ENCODE measurements around the gene TMEM97.

TMEM97 gene

DNA sequence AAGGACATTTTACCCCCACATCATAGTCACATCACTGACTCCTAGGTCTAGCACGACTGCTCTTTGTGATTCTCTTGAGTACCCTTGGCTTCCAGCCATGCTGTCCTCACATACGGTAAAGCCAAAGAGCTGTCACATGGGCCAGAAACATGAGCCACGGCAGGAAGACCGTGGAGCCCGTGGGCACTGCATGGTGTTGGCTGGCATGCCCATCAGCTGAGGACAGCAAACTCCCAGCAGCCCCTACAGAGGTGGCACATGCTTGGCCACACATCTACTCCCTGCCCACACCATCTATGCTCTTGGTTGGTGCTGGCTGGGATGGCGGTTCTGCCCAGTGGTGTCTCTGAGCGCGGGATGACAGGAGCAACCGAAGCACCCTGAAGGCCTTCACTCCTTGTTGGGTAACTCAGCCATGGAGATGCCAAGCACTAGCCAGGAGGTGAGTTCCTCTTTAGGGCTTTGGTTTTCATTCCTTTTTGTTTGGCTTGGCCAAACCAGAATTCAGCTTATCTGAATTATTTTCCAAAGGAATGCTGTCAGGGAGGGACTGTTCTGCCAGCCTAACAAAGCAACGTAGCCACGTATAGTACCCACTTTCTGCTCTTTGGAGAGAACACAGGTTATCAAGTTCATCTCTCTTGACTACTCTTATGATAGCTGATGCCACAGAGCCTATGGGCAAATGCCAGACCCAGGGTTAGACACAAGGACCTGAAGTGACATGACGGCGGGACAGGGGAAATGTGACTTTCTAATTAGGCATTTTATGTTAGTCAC is 26.6 kb downstream of the TMEM97 start:
- H3K4me3 ChIP-seq (ENCODE audit: low read length) = no peak overlapping the region
- no peak overlapping the region for H3K56ac ChIP-seq (ENCODE audit: low read length)
- H3K27ac ChIP-seq (ENCODE audit: low read depth, low read length) = no peak overlapping the region
- H2BK15ac ChIP-seq (replicated peaks; ENCODE audit: low read depth) = no peak overlapping the region
- DNase-seq = no peak
- no peaks in the 10 kb centered on the region for H3K27me3 ChIP-seq (ENCODE audit: insufficient read depth, low read length, poor library complexity)
- H3K4me1 ChIP-seq (ENCODE audit: control insufficient read depth, low read depth, low read length) = no peaks in the 10 kb centered on the region
- H3K79me1 ChIP-seq (ENCODE audit: low read length) = peaks cover 1% of the 10 kb centered on the region
- H3K4ac ChIP-seq (ENCODE audit: low read depth, low read length) = no peak overlapping the region
- H3K23ac ChIP-seq (ENCODE audit: low read length) = peak overlapping the region; percentile 9
- no peak overlapping the region for H3K4me2 ChIP-seq (ENCODE audit: low read length)
- H4K8ac ChIP-seq (ENCODE audit: low read depth, low read length) = no peak overlapping the region
- H3K36me3 ChIP-seq (ENCODE audit: control insufficient read depth, insufficient read depth, low read length) = peaks cover 21% of the 10 kb centered on the region
- H4K5ac ChIP-seq (ENCODE audit: low read length) = no peak overlapping the region
- no peak overlapping the region for H3K9ac ChIP-seq (ENCODE audit: low read length)
- H3K79me2 ChIP-seq (ENCODE audit: control insufficient read depth, insufficient read depth, low read length) = no peaks in the 10 kb centered on the region
- H3K18ac ChIP-seq (ENCODE audit: low read length) = no peak overlapping the region
- H2AK5ac ChIP-seq (ENCODE audit: low read length) = no peak overlapping the region
- H2BK120ac ChIP-seq (ENCODE audit: low read depth, low read length) = no peak overlapping the region
- H2BK5ac ChIP-seq (ENCODE audit: low read length) = no peak overlapping the region
- no CpG with 5 or more reads among the region's 13 CpGs for whole genome bisulfite sequencing (ENCODE audit: extremely low coverage, insufficient coverage, low lambda C conversion rate)

DNA sequence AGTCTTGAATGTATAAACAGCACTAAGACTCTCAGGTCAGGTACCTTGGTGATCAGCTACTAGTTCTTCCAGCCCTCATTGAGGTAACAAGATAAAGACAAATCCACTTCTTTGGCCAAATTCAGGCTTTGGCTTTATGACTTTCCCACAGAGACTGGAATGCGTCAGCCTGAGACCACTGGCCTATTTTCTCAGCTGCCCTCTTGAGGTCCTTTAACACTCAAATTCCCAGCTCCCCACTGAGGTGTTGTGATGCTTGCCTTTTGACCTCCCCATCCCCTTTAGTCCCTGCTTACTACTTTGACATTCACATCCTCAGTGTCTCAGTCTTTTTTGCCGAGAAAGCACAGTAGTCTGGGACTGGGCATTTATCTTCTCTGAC is 27.2 kb downstream of the TMEM97 start:
- Histone ChIP-seq H3K4me3 (ENCODE audit: low read length) (no peak overlapping the region), H3K27ac (ENCODE audit: low read depth, low read length) (no peak overlapping the region), H3K4ac (ENCODE audit: low read depth, low read length) (no peak overlapping the region), H3K79me2 (ENCODE audit: control insufficient read depth, insufficient read depth, low read length) (no peaks in the 10 kb centered on the region), H3K18ac (ENCODE audit: low read length) (no peak overlapping the region), H2BK5ac (ENCODE audit: low read length) (no peak overlapping the region), H3K4me1 (ENCODE audit: control insufficient read depth, low read depth, low read length) (no peaks in the 10 kb centered on the region), H3K56ac (ENCODE audit: low read length) (no peak overlapping the region), H2AK5ac (ENCODE audit: low read length) (no peak overlapping the region), H3K23ac (ENCODE audit: low read length) (no peak overlapping the region), H2BK15ac (replicated peaks; ENCODE audit: low read depth) (no peak overlapping the region), H4K5ac (ENCODE audit: low read length) (no peak overlapping the region), H4K8ac (ENCODE audit: low read depth, low read length) (no peak overlapping the region), H3K4me2 (ENCODE audit: low read length) (no peak overlapping the region), H2BK120ac (ENCODE audit: low read depth, low read length) (no peak overlapping the region), H3K36me3 (ENCODE audit: control insufficient read depth, insufficient read depth, low read length) (peaks cover 26% of the 10 kb centered on the region), H3K9ac (ENCODE audit: low read length) (no peak overlapping the region), H3K79me1 (ENCODE audit: low read length) (peaks cover 1% of the 10 kb centered on the region), H3K27me3 (ENCODE audit: insufficient read depth, low read length, poor library complexity) (no peaks in the 10 kb centered on the region)
- DNase-seq = peak; percentile 32
- no CpG with 5 or more reads among the region's 2 CpGs for WGBS (ENCODE audit: extremely low coverage, insufficient coverage, low lambda C conversion rate)

DNA sequence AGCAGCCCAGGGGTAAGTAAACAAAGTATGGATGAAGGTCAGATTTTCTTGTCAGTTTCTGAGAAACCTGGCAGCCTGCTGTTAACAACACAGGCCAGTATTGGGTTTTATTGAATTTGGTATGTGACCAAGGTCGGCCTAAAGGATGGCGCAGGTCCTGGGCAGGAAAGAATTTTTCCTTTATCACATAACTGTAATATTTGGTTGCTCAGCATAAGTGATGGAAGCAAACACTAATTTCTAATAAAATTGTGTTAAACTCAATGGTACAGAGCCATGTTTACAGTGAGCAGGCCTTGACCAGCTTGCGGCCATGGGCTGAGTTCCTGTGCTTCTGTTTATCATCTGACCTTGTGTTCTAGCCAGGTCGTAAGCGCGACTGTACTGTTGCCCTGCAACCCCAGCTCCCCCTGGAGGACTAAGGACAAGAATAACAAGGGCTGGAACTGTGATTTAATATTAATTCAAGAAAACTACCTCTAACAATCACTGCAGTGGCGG is 27.8 kb downstream of the TMEM97 start:
- Histone ChIP-seq H3K4me2 (ENCODE audit: low read length) (no peak overlapping the region), H4K8ac (ENCODE audit: low read depth, low read length) (no peak overlapping the region), H3K27ac (ENCODE audit: low read depth, low read length) (no peak overlapping the region), H3K4me3 (ENCODE audit: low read length) (no peak overlapping the region), H3K27me3 (ENCODE audit: insufficient read depth, low read length, poor library complexity) (no peaks in the 10 kb centered on the region), H3K9ac (ENCODE audit: low read length) (no peak overlapping the region), H4K5ac (ENCODE audit: low read length) (no peak overlapping the region), H3K56ac (ENCODE audit: low read length) (no peak overlapping the region), H3K4ac (ENCODE audit: low read depth, low read length) (no peak overlapping the region), H2BK120ac (ENCODE audit: low read depth, low read length) (no peak overlapping the region), H3K18ac (ENCODE audit: low read length) (no peak overlapping the region), H2BK5ac (ENCODE audit: low read length) (no peak overlapping the region), H3K23ac (ENCODE audit: low read length) (no peak overlapping the region), H2AK5ac (ENCODE audit: low read length) (no peak overlapping the region), H2BK15ac (replicated peaks; ENCODE audit: low read depth) (no peak overlapping the region), H3K79me2 (ENCODE audit: control insufficient read depth, insufficient read depth, low read length) (no peaks in the 10 kb centered on the region), H3K79me1 (ENCODE audit: low read length) (peaks cover 1% of the 10 kb centered on the region), H3K36me3 (ENCODE audit: control insufficient read depth, insufficient read depth, low read length) (peaks cover 29% of the 10 kb centered on the region), H3K4me1 (ENCODE audit: control insufficient read depth, low read depth, low read length) (no peaks in the 10 kb centered on the region)
- no CpG with 5 or more reads among the region's 7 CpGs for WGBS (ENCODE audit: extremely low coverage, insufficient coverage, low lambda C conversion rate)
- no peak for DNase-seq

DNA sequence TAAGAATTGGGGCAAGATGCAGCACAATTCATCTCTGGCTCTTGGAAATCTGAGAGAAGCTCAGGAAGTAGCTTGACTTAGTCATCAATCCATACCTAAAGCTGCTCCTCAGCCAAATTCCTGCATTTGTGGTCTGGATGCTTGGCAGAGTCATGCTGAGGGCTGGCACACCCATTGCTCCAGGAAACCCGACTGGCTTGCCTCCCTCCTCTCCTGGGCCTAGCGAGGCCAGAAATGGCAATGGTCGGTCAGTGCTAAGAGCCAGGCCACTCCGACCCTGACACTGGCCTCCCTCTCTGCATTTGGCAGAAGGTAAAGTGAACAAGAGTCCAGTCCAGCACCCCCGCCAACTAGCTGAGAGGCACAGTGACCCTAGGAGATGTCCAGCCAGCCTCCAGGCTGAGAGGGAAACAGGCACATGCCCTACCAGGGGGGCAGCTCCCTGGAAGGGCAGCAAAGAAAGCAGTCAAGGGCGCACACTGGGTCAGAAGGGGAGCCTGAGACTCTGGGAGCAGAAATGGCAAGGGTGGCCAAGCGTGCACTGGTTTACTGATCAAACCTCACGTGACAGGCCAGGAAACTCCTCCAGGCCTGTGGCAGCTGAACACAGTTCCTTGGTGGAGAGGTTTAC is 28.4 kb downstream of the TMEM97 start:
- DNase-seq = peak; percentile 84
- H2BK15ac ChIP-seq (replicated peaks; ENCODE audit: low read depth) = no peak overlapping the region
- H2AK5ac ChIP-seq (ENCODE audit: low read length) = no peak overlapping the region
- no peak overlapping the region for H3K4ac ChIP-seq (ENCODE audit: low read depth, low read length)
- no peak overlapping the region for H3K23ac ChIP-seq (ENCODE audit: low read length)
- peaks cover 29% of the 10 kb centered on the region for H3K36me3 ChIP-seq (ENCODE audit: control insufficient read depth, insufficient read depth, low read length)
- no peaks in the 10 kb centered on the region for H3K4me1 ChIP-seq (ENCODE audit: control insufficient read depth, low read depth, low read length)
- no CpG with 5 or more reads among the region's 8 CpGs for WGBS (ENCODE audit: extremely low coverage, insufficient coverage, low lambda C conversion rate)
- no peak overlapping the region for H3K56ac ChIP-seq (ENCODE audit: low read length)
- H3K79me2 ChIP-seq (ENCODE audit: control insufficient read depth, insufficient read depth, low read length) = no peaks in the 10 kb centered on the region
- peaks cover 1% of the 10 kb centered on the region for H3K79me1 ChIP-seq (ENCODE audit: low read length)
- no peak overlapping the region for H4K8ac ChIP-seq (ENCODE audit: low read depth, low read length)
- no peak overlapping the region for H2BK120ac ChIP-seq (ENCODE audit: low read depth, low read length)
- H3K4me3 ChIP-seq (ENCODE audit: low read length) = no peak overlapping the region
- no peaks in the 10 kb centered on the region for H3K27me3 ChIP-seq (ENCODE audit: insufficient read depth, low read length, poor library complexity)
- no peak overlapping the region for H3K18ac ChIP-seq (ENCODE audit: low read length)
- H4K5ac ChIP-seq (ENCODE audit: low read length) = no peak overlapping the region
- no peak overlapping the region for H2BK5ac ChIP-seq (ENCODE audit: low read length)
- H3K4me2 ChIP-seq (ENCODE audit: low read length) = no peak overlapping the region
- H3K9ac ChIP-seq (ENCODE audit: low read length) = no peak overlapping the region
- H3K27ac ChIP-seq (ENCODE audit: low read depth, low read length) = no peak overlapping the region

DNA sequence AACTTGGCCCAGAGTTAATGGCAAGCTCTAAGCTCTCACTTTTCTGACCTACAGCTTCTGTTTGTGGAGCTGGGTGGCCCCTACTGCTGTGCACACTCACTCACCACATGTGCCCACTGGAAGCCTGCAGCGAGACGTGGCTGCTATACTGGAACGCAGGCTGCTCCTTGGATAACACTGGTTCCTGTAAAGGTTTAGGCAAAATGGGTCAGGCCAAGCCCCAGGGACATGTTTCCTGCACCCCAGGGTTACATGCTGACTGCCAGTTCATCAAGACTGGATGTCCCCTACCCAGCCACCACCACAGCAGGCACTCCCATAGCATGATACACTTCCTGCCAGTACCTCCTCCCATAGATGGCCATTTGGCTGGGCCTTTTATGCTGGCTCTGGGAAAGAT is 30.0 kb downstream of the TMEM97 start:
- DNase-seq = no peak
- Histone ChIP-seq H3K4me1 (ENCODE audit: control insufficient read depth, low read depth, low read length) (no peaks in the 10 kb centered on the region), H3K79me2 (ENCODE audit: control insufficient read depth, insufficient read depth, low read length) (no peaks in the 10 kb centered on the region), H3K4me2 (ENCODE audit: low read length) (no peak overlapping the region), H3K18ac (ENCODE audit: low read length) (no peak overlapping the region), H4K5ac (ENCODE audit: low read length) (no peak overlapping the region), H3K27ac (ENCODE audit: low read depth, low read length) (no peak overlapping the region), H3K4me3 (ENCODE audit: low read length) (no peak overlapping the region), H3K79me1 (ENCODE audit: low read length) (peaks cover 1% of the 10 kb centered on the region), H2BK5ac (ENCODE audit: low read length) (no peak overlapping the region), H3K36me3 (ENCODE audit: control insufficient read depth, insufficient read depth, low read length) (peaks cover 29% of the 10 kb centered on the region), H2BK15ac (replicated peaks; ENCODE audit: low read depth) (no peak overlapping the region), H4K8ac (ENCODE audit: low read depth, low read length) (no peak overlapping the region), H3K56ac (ENCODE audit: low read length) (no peak overlapping the region), H3K4ac (ENCODE audit: low read depth, low read length) (no peak overlapping the region), H3K23ac (ENCODE audit: low read length) (no peak overlapping the region), H2BK120ac (ENCODE audit: low read depth, low read length) (no peak overlapping the region), H3K9ac (ENCODE audit: low read length) (no peak overlapping the region), H3K27me3 (ENCODE audit: insufficient read depth, low read length, poor library complexity) (no peaks in the 10 kb centered on the region), H2AK5ac (ENCODE audit: low read length) (no peak overlapping the region)
- no CpG with 5 or more reads among the region's 3 CpGs for WGBS (ENCODE audit: extremely low coverage, insufficient coverage, low lambda C conversion rate)
